Amygdala (tissue), 56 donors: ENCODE measurements around the gene BOD1L2.

Source experiments
- DNase-seq, 56 donors: peaks; one replicate each; lab custom pipeline; 2025; lab: John Stamatoyannopoulos, UW

BOD1L2 gene

DNA sequence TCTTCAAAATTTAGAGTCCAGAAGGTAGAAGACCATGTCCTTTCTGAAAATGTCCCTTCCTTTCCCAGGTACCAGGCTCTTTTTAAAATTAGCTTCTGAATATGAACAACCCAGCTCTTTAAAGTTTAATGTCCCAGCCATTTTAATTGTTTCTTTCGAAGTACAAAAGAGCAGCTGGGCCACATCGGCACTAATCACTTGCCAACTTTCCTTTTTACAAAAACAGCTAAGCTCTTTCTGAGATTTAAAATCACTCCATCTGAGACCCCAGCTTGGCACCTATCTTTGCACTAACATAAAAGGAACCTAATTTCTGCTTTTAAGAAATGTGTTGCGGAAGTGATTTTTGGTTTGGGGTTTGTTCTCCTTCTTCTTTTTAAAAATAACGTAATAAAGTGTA lies 2.6 kb downstream of the BOD1L2 start:
- DNase-seq: no peak

GRCh38 chr18:57150081-57150480 lies 3.2 kb downstream of the BOD1L2 start:
- DNase-seq: no peak

DNA sequence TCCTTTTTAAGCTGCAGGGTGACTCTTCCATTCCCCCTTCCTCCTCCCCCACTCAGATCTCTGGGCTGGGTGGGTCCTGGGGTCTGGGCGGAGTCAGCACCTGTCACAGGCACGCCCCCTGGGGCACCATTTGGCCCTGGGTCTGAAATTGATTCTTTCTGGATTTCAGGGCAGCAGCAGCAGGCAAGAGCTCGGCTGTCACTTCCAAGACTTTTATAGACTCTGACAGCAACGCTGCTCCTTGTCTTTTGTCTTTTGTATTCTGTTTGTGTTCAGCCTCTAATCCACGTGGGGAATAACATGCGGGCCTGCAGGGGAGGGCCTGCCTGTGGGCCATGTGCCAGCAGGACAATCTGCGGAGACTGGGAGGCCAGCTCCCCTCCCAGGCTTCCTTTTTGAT lies 3.9 kb downstream of the BOD1L2 start:
- peak in 1 of 56 donors; percentile 21 for DNase-seq

DNA sequence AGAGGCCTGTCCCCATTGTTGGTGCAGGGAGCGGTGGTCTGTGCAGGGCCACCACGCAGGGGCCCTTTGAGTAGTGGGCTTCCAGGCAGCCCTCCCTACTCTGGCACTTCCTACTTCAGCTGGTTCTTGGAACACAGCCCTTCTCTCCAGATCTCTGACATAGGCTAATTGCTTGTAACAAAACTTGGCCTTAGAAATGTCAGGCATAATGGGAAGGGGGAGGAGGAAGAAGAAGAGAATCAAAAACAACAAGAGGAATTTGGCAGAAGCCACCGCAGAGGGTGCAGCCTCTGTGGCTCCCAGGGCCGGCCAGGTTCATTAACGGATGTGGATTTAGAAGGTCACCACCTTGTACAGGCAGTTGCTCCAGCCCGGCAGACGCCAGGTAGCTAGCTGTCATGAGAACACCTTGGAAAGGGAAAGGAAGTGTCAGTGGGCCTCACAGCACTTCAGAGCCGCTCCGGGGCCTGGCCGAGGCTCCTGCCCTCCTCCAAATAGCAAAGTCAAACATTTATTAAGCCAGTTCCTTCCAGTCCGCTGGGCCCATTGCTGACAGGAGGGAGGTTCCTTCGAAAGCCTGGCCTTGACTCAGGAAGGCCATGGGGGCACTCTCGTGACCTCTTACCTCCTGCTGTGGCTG lies 7.4 kb downstream of the BOD1L2 start:
- peak in 3 of 56 donors; percentile 3 to 6 (median 4) for DNase-seq

- DNase-seq: no peak
Measured at GRCh38 chr18:57164401-57164800, 17.5 kb downstream of the BOD1L2 start.

- no peak for DNase-seq
Measured at GRCh38 chr18:57167617-57168308, 20.9 kb downstream of the BOD1L2 start.

GRCh38 chr18:57171026-57171425 lies 24.1 kb downstream of the BOD1L2 start:
- DNase-seq: no peak

DNA sequence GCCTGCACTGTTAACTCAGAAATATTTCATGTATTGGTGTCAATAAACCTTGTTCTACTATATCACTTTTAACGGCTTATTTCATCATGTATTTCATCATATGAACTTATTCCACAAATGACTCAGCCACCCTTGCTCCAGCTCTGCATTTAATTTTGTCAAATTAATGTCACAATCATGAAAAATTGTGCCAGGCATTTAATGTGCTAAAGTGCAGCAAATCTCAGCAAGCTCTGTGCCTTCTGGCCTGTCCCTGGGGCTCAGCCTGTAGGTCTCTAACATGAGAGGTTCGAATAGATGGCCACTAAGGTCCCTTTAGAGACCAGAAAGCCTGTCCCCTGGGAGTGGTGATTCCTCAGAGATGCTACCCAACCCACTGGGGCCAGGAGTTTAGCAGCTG lies 28.6 kb downstream of the BOD1L2 start:
- DNase-seq: no peak

- no peak for DNase-seq
Measured at GRCh38 chr18:57185434-57185833, 38.5 kb downstream of the BOD1L2 start.

DNA sequence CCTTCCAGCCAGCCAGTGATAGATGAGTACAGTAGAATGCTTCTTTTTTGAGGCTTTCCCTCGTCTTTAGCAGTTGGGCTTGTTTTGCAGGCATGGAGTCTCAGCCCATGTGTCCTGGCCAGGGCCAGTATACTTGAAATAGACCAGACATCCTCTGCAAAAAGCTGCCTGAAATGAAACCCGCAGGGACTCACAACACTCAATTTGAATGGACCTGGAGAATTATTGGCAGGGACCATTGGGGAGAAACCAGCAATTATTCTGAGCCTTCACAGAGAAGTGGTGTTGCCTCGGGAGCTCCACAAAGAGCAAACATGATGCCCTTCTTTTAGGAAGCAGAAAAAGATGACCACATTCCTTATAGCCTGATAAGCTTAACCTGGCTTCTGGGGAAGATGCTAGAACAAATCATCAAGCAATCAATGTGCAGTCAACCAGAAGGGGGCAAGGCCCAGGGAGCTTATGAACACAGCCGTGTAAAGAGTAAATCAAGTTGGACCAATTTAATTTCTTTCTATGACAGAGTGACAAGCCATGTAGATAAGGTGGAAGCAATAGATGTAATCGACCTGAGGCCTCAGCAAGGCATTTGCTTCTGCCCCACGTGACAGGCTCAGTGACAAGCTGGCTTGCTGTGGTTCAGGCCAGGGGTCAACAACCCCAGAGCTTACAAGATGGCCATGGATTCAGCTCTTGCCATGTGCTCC lies 42.1 kb downstream of the BOD1L2 start:
- DNase-seq: no peak

DNA sequence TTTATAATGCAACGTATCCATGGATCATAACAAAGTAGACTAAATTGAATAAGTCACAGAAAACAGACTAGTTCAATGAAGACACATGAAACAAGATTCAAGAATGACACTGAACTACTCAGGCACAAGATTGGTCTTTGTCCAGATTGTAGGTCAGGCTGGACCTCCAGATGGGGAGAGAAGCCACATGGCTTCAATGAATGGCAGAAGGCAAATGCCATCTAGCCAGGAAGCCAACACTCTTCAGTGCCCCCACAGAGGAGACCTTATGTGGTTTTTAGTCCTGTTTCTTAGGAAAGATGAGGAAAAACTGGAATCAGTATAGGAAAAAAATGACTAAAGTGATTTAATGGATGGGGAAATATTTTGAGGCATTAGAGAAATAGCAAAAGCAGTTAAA lies 43.1 kb downstream of the BOD1L2 start:
- DNase-seq: no peak

GRCh38 chr18:57194070-57194469 lies 47.2 kb downstream of the BOD1L2 start:
- DNase-seq: no peak

GRCh38 chr18:57194622-57195021 lies 47.7 kb downstream of the BOD1L2 start:
- DNase-seq: no peak

DNA sequence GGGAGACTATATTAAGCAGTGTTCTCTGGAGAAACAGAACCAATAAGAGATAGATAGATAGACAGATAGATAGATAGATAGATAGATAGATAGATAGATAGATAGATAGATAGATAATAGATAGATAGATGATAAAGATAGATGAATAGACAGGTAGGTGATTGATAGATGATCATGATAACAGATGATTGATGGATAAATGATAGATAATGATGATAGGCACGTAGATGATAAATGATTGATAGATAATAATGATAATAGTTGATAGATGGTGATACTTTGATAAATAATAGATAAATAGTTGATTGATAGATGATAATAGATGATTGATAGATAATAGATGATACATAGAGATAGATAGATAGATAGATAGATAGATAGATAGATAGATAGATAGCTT lies 48.5 kb downstream of the BOD1L2 start:
- DNase-seq: no peak

DNA sequence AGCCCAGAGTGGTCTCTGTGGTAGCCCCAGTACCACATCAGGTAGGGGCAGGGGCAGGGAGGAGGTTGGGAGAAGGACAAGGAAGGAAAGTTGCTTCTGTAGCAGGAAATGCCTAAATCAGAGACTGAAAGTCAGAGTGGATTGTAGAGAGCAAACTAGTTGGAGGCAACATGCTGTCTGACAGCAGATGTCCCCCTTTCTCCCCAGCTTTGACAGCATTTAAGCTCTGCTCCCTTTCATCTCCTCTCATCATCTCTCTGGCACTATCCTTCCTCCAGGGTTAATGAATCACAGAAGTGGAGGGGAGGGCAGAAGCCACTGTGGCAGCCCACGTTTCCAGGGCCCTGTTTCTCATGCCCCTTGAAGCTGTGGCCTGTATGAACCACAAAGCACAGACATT lies 50.4 kb downstream of the BOD1L2 start:
- DNase-seq: no peak

GRCh38 chr18:57198073-57198472 lies 51.2 kb downstream of the BOD1L2 start:
- no peak for DNase-seq
